ENCODE results near the gene ATP8A2. TPM values are rescaled to one million over a fixed set of nuclear protein-coding genes. Genes with fewer than 3 reads are reported as not detected.

Gene ATP8A2
- total and polyA plus RNA-seq, 2 of the 8 experiments (the other 6 are each of a cell fraction or from before 2014, with no cell fraction given): 2.4 to 8.3 TPM

DNA sequence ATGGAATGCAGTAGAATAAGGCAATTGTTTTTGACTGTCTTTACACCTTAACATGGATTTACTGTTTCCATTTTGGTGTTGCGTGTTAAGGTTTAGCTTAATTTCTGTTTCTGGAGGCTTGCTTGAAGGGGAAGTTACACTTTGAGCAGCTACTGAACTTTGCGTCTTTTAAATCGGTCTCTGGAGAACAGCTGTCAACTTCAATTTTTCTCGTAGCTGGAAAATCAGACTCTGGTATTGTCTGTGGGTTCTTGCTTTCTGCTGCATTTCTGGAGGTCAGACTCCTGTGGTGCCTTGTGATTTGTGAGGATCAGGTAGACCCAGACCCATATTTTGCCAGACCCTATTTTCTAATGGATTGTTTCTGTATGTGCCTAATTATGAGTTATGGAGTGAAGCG, 146.7 kb downstream of the ATP8A2 start:
- no peak overlapping the region for H2BK20ac ChIP-seq (ENCODE audit: low read length)
- 95% methylated on average over 5 of the region's 5 CpGs; no CpG with 5 or more reads in 1 of the 2 experiments for WGBS, 2 experiments (ENCODE audit: extremely low coverage in 1 of 2, insufficient coverage in 1 of 2, insufficient read length in 1 of 2, insufficient replicate concordance in 2 of 2, low coverage in 1 of 2, low lambda C conversion rate in 2 of 2, missing lambda C conversion rate in 1 of 2)
- no peak overlapping the region for H4K8ac ChIP-seq (ENCODE audit: extremely low read depth, insufficient read depth, low read length)
- H3K9me3 ChIP-seq (ENCODE audit: insufficient read depth in 2 of 2, low read depth in 1 of 2, low read length in 1 of 2): peaks cover 0 to 4% of the 10 kb centered on the region in 2 experiments; a peak in 1 of 4 replicates
- DNase-seq (ENCODE audit: low read depth in 1 of 2, low spot score in 2 of 2): no peak
- H4K20me1 ChIP-seq (replicated peaks in 1 of 2; ENCODE audit: control insufficient read depth in 1 of 2, insufficient read depth in 2 of 2, low read length in 2 of 2): no peaks in the 10 kb centered on the region
- CTCF ChIA-PET (ENCODE audit: partially characterized antibody): interaction anchor here (1.3 kb wide), 1 partner anchor 32 kb away, joined by 3 read pairs; no protein-coding TSS in a partner anchor
- H3K4ac ChIP-seq (replicated peaks; ENCODE audit: insufficient read length, low read depth, low read length): no peak overlapping the region
- no peak overlapping the region for H2AK5ac ChIP-seq (ENCODE audit: low read depth, low read length)
- H4K5ac ChIP-seq (ENCODE audit: insufficient read length, low read depth, low read length): no peak overlapping the region
- TF ChIP-seq FOSL1 (IDR thresholded peaks at IDR 0.05; ENCODE audit: insufficient read depth, low read depth, low read length): no peak
- no peak for TF ChIP-seq TEAD4 (IDR thresholded peaks at IDR 0.05; ENCODE audit: low read depth, low read length)
- H3K23ac ChIP-seq (ENCODE audit: insufficient read length): no peak overlapping the region
- H3K18ac ChIP-seq (ENCODE audit: extremely low read depth, low read length): no peak overlapping the region
- H4K91ac ChIP-seq (replicated peaks; ENCODE audit: insufficient read length, low read length): no peak overlapping the region
- no peak overlapping the region for H3K56ac ChIP-seq (replicated peaks; ENCODE audit: insufficient read length, low read depth, low read length)
- H2BK5ac ChIP-seq (ENCODE audit: low read depth, low read length): no peak overlapping the region
- H3K23me2 ChIP-seq (ENCODE audit: low read depth, low read length): no peaks in the 10 kb centered on the region
- no peak overlapping the region for H3K14ac ChIP-seq (ENCODE audit: insufficient read length)
- H3K36me3 ChIP-seq (ENCODE audit: control insufficient read depth in 2 of 4, insufficient read depth in 4 of 4, low read length in 3 of 4): no peaks in the 10 kb centered on the region
- no peak overlapping the region for H2BK120ac ChIP-seq (replicated peaks; ENCODE audit: low read depth, low read length)
- no peak overlapping the region for H2BK12ac ChIP-seq (ENCODE audit: low read depth, low read length)
- H2AFZ ChIP-seq (ENCODE audit: low read length): no peak overlapping the region
- no peaks in the 10 kb centered on the region for H3K79me2 ChIP-seq (ENCODE audit: control insufficient read depth in 1 of 2, insufficient read depth in 2 of 2, low read length in 2 of 2)
- H3K27me3 ChIP-seq (replicated peaks in 1 of 4; ENCODE audit: control insufficient read depth in 3 of 4, extremely low read depth in 1 of 4, insufficient read depth in 3 of 4, low read length in 3 of 4): no peaks in the 10 kb centered on the region
- H3K27ac ChIP-seq (ENCODE audit: low read depth, low read length): no peak overlapping the region
- no peak for FAIRE-seq
- no peaks in the 10 kb centered on the region for H3K79me1 ChIP-seq (ENCODE audit: low read depth, low read length)
- H2BK15ac ChIP-seq (ENCODE audit: low read length): no peak overlapping the region
- H3K9ac ChIP-seq (replicated peaks in 1 of 4; ENCODE audit: extremely low read depth in 1 of 4, low read depth in 3 of 4, low read length in 3 of 4): no peak overlapping the region
- no peak overlapping the region for H3K4me2 ChIP-seq (ENCODE audit: insufficient read depth in 1 of 2, low read depth in 2 of 2, low read length in 2 of 2)
- POLR2A ChIA-PET (ENCODE audit: partially characterized antibody): no interaction called here
- no peaks in the 10 kb centered on the region; a peak in 1 of 7 replicates for H3K4me1 ChIP-seq (replicated peaks in 1 of 4; ENCODE audit: control insufficient read depth in 3 of 4, insufficient read depth in 4 of 4, low read length in 3 of 4)
- H3K4me3 ChIP-seq (ENCODE audit: extremely low read depth in 1 of 4, insufficient read depth in 2 of 4, low read depth in 3 of 4, low read length in 4 of 4): no peak overlapping the region

Measured in H1 (cell line).